Inflammatory macrophage treated with lipopolysaccharide for 1 hour (primary cell): Measurements from ENCODE around the gene RENBP.
A peak's percentile ranks its signal among the peaks of the same experiment; 100 is the strongest.

Experiments used
- DNase-seq, 2 donors: peaks; one replicate each; pipeline ENCODE4 v3.0.0-alpha.2; 2020 to 2022

RENBP gene

DNA sequence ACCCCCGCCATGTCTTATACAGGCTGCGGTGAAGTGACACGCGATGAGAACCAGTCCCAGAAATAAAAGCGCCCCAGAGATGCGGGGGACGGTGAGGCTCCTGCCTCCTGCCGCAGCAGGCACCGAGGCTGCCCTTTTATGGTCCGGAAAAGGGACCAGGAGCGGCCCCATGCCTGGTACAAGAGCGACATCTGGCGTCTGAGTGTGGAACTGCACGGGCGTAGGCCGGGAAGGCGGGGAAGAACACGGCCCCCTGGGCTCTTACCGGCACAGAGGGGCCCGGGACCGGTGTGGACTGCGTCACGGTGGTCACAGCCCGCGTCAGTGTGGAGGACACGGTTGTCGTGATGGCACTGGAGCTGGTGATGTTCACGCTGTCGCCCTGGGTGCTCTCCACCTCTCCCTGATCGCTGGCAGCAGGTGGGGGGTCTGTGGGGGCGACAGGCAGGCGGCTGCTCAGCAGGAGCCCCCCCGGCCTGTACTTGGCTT, 8.9 kb upstream of the RENBP start:
- DNase-seq = peak; percentile 23 to 82

GRCh38 chrX:153952373-153953026, 8.1 kb upstream of the RENBP start:
- DNase-seq = no peak

GRCh38 chrX:153951683-153952372, 7.4 kb upstream of the RENBP start:
- DNase-seq = no peak

GRCh38 chrX:153950127-153950526, 5.7 kb upstream of the RENBP start:
- no peak for DNase-seq

- DNase-seq = no peak
These were observed 4.7 kb upstream of the RENBP start for GRCh38 chrX:153948847-153949805.

DNA sequence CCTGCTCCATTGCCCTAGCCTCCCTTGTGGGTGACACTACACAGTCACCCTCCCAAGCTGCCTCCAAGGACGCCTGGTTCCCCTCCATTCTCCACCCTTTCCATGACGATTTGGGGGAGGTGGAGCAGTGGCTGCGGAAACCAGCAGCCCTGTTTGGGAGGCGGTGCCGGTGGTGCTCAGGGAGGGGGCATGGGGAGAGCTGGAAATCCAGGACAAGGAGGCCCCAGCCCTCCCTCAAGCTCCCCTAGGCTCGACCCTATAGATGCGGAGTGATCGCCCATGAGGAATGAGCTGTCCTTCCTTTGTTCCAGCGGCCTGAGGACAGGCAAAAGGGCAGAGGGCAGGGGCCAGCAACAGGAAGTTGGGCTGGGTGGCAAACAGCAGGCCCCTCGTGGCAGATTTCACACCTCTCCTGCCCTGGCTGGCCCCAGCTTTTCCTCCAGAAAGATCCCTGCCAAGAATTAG, 3.6 kb upstream of the RENBP start:
- DNase-seq = no peak

DNA sequence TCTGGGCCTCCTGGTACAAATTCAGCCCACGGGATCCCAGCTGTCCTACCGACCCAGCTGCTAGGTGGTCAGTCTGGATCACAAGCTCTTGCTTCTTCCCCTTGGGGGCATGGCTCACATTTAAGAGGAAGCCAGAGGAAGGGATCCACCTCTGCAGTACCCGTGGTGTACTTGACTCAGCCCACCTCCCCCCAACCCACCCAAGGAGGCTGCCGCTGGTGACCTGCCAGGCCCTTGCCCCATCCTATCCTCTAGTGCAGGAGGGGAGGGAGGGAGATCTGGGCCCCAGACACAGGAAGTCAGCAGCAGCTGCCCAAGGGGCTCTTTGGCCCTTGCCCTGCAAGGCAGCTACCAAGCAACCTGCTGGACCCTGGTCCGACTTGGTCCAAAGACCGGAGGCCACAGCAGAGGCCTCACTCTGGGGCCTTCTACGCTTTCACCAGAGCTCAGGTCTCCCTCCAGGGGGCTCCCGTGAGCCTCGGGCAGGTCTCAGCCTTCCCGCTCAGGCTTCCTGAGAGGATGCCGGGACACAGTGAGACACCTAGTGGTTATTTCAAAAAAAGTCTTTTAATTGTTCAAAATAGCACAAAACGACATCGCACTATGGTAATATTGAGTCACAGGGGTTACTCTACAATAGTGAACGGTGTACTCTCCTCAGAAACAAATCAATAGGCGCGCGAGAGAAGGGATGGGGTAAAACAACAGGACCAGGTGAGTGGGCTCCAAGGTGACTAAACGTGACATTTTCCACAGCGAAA, 2.7 kb upstream of the RENBP start:
- DNase-seq = peak; percentile 56 to 76

DNA sequence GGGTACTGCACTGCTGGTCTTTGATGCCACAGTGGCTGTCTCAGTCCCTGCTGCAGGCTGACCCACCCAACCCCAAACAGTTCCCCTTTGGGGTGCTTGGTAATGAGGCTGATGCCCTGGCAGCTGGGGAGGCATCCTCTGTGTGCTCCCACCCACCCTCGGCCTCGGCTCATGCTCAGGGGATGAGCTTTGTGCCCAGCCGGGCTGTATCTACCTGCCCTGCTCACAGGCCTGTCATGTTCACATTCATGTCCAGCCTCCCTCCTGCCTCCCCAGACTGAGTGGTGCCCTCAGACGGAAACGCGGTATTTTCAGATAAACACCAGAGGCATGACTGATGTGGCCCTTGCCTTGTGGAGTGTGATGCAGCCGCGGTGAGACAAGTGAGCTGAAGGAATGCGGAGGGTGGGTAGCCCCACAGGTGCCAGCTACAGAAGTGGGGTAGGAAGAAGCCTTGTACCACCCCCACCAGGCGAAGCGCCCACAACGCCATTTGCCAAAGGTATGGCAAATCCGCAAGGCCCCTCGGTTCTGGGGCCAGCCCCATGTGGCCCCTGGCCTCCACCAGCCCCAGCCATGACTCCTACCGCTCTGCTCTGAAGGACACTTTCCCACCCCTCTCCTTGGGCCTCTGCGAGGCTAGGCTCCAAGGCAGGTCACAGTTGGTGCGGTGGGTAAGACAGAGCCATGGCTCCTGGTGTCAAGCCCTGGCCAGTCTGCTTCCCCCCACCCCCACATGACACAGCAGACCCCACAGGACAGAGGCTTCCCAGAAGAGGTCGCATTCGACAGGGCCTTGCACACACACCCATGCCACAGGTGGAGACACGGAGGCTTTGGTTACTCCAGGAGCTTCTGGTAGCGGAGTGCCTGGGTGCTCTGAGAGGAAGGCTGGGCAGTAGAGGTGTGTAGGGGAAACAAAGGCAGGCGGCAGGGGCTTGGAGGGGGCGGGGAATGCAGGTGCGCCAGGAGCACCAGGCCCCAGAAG, 1.8 kb upstream of the RENBP start:
- DNase-seq = no peak

- no peak for DNase-seq
These were observed 332 bp upstream of the RENBP start for GRCh38 chrX:153944800-153945150.

GRCh38 chrX:153941336-153942252, 2.8 kb downstream of the RENBP start:
- DNase-seq = no peak

- no peak for DNase-seq
These were observed 4.9 kb downstream of the RENBP start for GRCh38 chrX:153939573-153939972.

DNA sequence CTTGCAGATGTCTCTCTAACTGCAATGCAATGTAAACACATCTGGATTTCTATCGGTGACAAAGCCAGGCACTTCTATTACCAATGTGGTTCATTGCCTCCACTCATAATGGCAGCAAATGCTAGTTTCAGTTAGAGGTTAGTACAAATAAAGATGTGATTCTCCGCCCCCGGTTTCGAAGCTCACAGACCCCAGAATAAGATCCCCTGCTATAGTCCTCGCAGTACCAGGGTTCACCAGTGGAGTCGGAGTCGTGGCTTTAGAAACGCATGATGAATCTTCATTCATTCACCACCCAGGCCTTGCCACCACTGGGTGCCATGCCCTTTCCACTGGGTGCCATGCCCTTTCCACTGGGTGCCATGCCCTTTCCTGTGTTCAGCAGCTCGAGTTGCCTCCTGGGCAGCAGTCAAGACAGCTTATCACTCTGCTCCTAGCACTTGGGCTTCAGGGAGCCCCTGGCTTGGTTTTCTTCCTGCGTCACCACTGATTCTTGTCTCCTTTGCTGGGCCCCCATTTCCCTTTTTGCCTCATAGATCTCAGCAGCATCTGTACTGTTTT, 6.1 kb downstream of the RENBP start:
- DNase-seq = no peak

DNA sequence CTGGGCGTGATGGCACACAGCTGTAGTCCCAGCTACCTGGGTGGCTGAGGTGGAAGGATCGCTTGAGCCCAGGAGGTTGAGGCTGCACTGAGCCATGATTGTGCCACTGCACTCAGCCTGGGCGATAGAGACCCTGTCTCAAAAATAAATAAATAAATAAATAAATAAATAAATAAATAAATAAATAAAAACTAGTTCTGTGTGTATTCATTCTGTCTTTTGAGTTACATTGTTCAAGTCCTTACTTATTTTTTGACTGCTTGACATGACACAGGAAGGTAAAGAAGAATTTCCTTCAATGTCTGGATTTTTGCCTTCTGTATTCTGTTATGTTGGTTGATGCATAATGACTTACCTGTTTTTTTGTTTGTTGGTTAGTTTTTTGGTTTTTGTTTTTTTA, 7.4 kb downstream of the RENBP start:
- no peak for DNase-seq

GRCh38 chrX:153935326-153935851, 9.1 kb downstream of the RENBP start:
- DNase-seq = no peak

- DNase-seq = peak; percentile 62
These were observed 9.6 kb downstream of the RENBP start, which contains the start of gene NAA10 for GRCh38 chrX:153934762-153935325. TSS of gene NAA10 (minus strand) at chrX:153935037. CDS start at chrX:153934904, 133 bp downstream.

GRCh38 chrX:153934148-153934761, 10.2 kb downstream of the RENBP start:
- no peak for DNase-seq

GRCh38 chrX:153933748-153934147, 10.7 kb downstream of the RENBP start:
- DNase-seq = peak; percentile 16 to 43

DNA sequence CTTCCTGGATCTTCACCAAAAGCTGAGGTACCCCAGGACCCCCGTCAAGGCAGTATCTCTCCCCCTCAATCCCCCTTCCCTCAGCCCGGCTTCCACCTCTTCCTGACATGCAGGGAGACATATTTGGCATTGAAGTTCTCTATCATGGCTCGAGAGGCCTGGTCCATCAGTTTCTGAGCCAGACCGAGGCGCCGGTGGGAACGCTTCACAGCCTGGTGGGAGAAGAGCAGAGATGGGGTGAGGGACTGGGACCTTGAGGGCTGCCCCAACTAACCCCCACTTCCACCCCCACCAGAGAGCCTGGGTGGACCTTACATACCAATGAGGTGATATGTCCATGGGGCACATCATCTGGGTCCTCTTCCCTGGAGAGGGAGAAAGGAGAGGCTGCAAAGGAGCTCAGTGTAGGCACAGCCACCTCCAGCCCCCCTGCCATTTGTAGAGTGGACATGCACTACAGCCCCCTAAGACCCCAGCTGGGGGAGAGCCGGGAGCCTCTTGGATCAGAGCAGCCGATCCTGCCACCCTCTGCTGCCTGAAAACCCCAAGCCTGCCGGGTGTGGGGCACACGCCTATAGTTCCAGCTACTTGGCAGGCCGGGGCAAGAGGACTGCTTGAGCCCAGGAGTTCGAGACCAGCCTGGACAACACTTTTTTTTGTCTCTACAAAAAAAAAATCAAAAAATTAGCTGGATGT, 12.1 kb downstream of the RENBP start:
- no peak for DNase-seq
